Cardiac fibroblast (primary cell): ENCODE measurements around the gene MBTPS1.

Experiments
- DNase-seq, 2 donors: peaks; one replicate each; pipeline versions ENCODE4 v3.0.0 to v3.0.0-alpha.2; 2010; ENCODE audit warnings: low read depth in 2 of 2
- H3K4me3 ChIP-seq, 2 donors: replicated peaks in 1 of 2; 1 replicate in 1 of 2; 2 replicates in 1 of 2; pipeline ENCODE4 v1.5.1; 2011; ENCODE audit warnings: low read depth in 2 of 2, low read length in 2 of 2, mild to moderate bottlenecking in 2 of 2, moderate library complexity in 1 of 2
- TF ChIP-seq, protein P1 (sequence below): IDR thresholded peaks from one replicate; pipeline ENCODE4 v1.5.1; 2011; ENCODE audit warnings: low read depth, mild to moderate bottlenecking, low read length, inconsistent platforms

Gene MBTPS1

DNA sequence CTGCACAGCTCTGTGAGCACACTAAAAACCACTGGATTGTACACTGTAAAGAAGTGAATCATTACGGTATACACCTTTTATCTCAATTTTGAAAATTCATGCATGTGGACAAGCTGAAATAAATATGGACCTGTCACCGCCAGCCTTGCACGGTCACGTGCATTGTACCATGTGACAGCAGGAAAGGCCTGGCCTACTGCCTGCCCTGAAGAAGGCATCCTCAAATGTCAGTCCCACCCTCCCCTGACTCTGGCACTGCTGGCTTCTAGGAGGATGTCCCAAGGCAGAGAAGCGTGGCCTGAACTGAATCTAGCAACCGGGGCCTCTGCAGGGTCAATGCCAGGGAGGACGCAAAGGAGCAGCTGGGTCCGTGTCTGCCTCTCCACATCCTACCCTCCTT, 108.8 kb downstream of the MBTPS1 start:
- DNase-seq = no peak
- H3K4me3 ChIP-seq = no peak overlapping the region
- TF ChIP-seq, protein P1, sequence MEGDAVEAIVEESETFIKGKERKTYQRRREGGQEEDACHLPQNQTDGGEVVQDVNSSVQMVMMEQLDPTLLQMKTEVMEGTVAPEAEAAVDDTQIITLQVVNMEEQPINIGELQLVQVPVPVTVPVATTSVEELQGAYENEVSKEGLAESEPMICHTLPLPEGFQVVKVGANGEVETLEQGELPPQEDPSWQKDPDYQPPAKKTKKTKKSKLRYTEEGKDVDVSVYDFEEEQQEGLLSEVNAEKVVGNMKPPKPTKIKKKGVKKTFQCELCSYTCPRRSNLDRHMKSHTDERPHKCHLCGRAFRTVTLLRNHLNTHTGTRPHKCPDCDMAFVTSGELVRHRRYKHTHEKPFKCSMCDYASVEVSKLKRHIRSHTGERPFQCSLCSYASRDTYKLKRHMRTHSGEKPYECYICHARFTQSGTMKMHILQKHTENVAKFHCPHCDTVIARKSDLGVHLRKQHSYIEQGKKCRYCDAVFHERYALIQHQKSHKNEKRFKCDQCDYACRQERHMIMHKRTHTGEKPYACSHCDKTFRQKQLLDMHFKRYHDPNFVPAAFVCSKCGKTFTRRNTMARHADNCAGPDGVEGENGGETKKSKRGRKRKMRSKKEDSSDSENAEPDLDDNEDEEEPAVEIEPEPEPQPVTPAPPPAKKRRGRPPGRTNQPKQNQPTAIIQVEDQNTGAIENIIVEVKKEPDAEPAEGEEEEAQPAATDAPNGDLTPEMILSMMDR = no peak

- no peak for DNase-seq
- H3K4me3 ChIP-seq = no peak overlapping the region
- TF ChIP-seq, protein P1 = no peak
Observed at GRCh38 chr16:84007520-84007919, 109.2 kb downstream of the MBTPS1 start.

DNA sequence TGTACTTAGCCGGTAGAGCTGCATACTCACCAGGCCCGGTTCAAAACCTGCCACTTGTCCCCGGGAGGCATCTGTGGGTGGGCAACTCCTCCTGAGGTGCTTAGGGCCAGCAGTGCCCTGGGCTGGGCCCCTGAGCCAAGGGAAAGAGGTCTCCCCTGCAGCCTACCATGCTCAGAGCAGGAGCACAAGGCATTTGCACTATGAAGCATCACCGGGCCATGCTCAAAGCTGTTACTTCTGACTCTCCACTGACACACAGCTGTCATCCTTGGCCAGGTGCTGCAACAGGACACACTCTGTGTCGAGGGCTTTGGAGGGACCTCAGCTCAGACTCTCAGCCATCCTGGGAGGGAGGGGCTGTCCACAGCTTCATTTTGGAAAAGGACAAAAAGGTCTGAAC, 111.4 kb downstream of the MBTPS1 start:
- no peak for DNase-seq
- TF ChIP-seq, protein P1 = no peak
- no peak overlapping the region for H3K4me3 ChIP-seq

- DNase-seq = no peak
- no peak overlapping the region for H3K4me3 ChIP-seq
- TF ChIP-seq, protein P1 = no peak
Observed at GRCh38 chr16:84004442-84004841, 112.3 kb downstream of the MBTPS1 start.
